ENCODE data around the gene AUP1. TPM values are rescaled to one million over a fixed set of nuclear protein-coding genes. Genes with fewer than 3 reads are reported as not detected.

AUP1 gene, protein sequence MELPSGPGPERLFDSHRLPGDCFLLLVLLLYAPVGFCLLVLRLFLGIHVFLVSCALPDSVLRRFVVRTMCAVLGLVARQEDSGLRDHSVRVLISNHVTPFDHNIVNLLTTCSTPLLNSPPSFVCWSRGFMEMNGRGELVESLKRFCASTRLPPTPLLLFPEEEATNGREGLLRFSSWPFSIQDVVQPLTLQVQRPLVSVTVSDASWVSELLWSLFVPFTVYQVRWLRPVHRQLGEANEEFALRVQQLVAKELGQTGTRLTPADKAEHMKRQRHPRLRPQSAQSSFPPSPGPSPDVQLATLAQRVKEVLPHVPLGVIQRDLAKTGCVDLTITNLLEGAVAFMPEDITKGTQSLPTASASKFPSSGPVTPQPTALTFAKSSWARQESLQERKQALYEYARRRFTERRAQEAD
- 100 to 1,000 TPM; 156 to 195 TPM for total RNA-seq

DNA sequence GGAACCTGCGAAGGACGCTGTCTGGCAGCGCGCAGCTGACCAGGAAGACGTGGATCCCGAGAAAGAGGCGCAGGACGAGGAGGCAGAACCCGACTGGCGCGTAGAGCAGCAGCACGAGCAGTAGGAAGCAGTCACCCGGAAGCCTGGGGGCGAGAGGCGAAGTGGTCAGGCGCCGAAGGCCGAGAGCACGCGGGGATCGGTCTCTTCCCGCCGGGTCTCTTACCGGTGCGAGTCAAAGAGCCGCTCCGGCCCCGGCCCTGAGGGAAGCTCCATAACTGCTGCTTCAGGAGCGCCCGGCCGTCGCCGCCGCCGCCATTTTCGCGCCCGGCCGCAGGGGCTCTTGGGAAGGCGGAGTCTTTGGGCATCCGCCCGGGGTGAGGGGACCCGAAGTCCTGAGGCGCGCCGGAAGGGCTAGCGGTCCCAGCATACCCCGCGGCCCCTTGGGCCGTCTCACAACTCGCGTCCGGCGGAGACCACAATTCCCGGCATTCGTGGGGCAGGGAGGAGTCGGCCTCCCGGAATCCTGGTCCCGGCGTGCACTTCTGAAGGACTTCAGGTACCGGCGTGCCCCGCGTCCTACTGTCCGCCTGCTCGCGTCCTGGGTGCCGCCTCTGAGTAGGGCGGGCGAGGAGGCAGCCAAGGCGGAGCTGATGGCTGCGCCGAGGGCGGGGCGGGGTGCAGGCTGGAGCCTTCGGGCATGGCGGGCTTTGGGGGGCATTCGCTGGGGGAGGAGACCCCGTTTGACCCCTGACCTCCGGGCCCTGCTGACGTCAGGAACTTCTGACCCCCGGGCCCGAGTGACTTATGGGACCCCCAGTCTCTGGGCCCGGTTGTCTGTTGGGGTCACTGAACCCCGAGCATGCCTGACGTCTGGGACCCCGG lies at the start of gene AUP1, which contains the start of gene HTRA2:
AUP1 (minus strand) TSS at position 350 of the 882 bp plus-strand sequence; CDS start at position 273, 77 bp downstream.
HTRA2 (plus strand) TSS at position 577 of the 882 bp plus-strand sequence; CDS start at position 651, 74 bp downstream.

DNA sequence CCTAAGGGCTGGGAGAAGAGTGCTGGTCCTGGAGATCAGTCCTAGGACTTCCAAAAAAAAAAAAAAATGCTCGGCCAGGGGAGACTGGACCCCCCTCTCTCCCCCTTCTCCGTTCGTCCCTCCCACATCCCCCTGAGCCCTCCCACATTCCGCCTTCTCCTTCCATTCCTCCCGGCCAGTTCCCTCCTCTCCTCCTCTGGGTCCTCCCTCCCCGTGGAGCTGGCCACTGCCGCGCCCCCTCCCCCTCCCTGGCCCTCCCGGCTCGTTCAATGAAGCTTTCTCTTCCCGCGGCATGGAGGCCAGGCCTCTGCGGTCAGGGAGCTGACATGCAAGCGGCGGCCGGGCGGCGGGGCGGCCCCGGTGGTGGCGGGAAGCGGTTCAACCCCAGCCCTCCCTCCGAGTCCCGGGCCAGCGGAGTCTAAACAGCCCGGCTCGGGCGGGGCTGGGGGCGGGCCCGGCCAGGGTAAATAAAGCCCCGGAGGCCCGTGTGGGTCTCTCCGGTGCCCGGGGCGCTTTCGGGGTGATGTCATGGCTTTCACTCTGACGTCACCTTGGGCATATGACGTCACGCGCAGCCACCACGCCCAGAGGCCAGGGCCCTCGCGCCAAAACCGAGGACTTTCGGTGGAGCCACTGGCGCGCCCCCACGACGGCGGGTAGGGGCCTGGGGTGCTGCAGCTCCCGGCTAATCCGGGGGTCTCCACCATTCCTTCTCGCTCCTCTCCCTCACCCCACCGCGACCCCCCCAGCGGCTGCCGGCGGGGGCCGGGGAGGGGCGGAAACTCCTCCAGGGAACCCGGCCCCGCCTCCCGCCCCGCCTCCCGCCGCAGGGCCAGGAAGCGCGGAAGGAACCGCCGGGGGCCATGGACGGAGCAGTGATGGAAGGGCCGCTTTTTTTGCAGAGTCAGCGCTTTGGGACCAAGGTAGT lies 24.6 kb upstream of the AUP1 start, which contains the start of the genes DOK1 and LOXL3:
DOK1 (plus strand) TSS at position 829 of the 928 bp plus-strand sequence; CDS start at position 864, 35 bp downstream.
LOXL3 (minus strand) TSS at position 51 of the 928 bp plus-strand sequence. CDS start 1,308 bp downstream, outside the sequence.

DNA sequence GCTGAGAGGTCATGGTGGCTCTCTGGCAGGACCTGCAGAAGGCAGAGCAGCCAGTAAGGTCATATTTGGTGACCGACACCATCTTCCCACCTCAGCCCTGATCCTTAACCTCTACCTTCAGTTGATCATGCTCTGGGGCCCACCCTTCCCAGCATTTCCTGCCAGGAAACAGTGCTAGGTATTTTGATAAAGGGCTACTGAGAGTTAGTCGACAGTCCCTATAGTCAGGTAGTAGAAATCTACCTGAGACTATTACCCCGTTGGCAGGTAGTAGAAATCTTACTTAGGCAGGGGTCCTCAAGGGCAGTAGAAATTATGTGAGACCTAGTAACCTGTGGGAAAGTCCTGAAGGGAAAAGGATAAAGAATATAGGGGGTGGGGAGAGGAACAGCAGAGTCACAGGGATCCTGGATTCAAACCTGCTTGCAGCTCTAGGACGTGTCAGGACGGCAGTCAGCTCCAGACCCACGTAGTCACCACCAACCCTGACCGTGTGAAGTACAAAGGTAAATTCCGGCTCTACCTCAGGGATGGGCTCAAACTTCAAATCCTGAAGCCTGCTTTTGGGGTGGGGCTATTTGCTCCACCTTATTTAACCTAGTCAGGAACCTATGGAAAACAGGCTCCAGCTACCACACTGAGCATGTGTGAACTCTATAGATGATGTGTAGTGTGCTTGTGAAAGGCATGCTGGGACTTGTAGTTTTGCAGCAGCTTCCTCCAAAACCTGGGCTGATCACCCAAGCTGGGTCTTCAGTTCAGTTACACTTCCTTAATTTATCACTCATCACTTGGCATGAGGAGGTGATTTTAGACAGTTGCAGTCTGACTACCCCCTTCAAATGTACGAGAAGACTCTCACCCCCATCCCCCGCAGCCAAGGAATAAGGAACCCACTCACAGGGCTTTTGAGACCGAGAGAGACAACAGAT lies 3.5 kb downstream of the AUP1 start, which contains the start of gene DQX1:
DQX1 (minus strand) TSS at position 515 of the 932 bp plus-strand sequence; CDS start at position 13, 502 bp downstream.

DNA sequence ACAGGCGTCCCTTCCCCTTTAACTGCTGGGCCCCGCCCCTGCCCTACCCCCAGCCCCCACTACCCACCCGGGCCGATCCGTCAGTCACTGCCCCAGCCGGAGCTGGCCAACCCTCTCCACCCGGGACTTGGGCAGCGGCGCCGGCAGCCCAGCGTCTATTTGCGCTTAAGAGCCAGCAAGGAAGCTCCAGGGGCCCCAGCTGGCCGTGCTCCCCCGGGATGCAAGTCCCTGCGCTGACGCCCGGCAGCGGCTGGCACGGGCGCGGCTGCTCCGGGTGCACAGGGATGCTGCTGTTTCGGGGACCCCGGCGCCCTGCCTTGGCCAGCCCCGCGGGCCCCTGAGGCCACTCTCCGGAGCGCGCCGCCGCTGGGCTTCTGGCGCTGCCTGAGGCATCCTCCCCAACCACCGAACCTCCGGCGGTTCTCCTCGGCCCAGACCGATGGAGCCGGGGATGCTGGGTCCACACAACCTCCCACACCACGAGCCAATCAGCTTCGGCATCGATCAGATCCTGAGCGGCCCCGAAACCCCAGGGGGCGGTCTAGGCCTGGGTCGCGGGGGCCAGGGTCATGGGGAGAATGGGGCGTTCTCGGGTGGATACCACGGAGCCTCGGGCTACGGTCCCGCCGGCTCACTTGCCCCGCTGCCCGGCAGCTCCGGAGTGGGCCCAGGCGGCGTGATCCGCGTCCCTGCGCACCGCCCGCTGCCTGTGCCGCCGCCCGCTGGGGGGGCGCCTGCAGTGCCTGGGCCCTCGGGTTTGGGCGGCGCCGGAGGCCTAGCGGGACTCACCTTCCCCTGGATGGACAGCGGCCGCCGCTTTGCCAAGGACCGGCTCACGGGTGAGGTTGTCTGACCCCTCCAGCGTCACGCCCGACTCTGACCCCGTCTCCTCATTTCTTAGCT lies 14.9 kb downstream of the AUP1 start, which contains the start of gene TLX2:
TLX2 (plus strand) TSS at position 83 of the 903 bp plus-strand sequence; CDS start at position 440, 357 bp downstream.

DNA sequence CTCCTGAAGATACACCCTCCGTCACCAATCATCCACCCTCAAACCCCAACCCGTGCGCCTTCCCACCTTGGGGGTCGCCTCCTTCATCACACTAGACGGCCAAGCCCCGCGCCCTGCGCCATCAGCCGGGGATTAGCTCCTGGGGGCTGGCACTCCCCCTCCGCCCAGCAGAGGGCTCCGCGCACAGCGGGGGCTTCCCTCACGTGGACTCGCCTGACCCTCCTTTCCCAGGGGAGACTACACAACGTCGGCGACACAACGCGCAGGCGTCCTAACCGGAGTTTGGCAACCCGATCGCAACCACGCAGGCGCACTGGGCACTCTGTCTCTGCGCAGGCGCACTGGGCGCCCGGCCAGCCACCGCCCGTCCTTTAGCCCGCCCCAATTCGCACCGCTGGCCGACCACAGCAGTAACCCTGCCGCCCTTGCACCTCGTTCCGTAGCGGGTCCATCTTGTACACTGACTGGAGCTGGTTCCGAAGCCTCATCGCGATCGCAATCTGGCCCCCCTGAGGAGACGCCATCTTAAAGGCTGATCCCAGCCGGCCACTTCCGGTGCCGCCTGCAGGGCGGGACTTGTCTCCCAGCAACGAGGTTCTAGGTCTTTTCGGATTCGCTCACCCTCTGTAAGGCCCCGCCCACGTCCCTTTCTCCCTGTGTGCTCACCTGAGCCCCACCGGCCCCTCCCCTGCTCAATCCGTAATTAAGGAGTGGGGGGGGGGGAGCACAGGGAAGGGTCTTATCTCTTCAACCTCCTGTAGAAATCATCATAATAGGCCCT lies 22.2 kb downstream of the AUP1 start, which contains the start of gene PCGF1:
PCGF1 (minus strand) TSS at position 551 of the 781 bp plus-strand sequence; CDS start at position 524, 27 bp downstream.

DNA sequence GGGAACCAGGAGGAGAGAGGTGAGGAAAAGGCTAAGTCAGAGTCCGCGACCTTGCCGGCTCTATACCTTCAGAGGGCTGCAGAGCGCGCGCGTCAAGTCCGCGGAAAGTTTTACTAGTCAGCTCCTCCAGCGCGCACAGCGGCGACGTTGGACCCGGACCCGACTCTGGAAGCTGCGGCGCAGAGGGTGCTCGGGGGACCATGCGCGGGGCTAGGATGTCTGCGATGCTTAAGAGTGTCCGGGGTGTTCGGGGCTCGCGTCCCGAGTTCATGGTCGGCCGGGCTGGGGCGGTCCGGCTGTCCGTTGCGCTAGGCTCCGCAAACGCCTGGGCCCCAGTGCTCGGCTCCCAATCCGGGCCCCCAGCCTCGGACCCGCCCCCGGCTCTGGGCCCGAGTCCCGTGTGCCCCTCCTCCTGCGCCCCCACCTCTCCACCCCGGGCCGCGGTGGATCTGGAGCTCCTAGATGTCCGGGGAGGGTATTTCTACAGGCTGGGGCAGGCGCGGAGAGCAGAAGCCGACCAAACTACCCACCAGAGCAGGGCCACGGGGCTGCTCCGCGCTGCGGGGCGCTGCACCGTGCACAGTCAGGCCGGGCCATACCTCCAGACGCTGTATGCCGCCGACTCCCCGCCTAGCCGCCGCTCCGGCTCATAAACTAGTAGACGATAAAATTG lies 30.1 kb downstream of the AUP1 start, which contains the start of gene LBX2:
LBX2 (minus strand) TSS at position 337 of the 673 bp plus-strand sequence; CDS start at position 271, 66 bp downstream.

DNA sequence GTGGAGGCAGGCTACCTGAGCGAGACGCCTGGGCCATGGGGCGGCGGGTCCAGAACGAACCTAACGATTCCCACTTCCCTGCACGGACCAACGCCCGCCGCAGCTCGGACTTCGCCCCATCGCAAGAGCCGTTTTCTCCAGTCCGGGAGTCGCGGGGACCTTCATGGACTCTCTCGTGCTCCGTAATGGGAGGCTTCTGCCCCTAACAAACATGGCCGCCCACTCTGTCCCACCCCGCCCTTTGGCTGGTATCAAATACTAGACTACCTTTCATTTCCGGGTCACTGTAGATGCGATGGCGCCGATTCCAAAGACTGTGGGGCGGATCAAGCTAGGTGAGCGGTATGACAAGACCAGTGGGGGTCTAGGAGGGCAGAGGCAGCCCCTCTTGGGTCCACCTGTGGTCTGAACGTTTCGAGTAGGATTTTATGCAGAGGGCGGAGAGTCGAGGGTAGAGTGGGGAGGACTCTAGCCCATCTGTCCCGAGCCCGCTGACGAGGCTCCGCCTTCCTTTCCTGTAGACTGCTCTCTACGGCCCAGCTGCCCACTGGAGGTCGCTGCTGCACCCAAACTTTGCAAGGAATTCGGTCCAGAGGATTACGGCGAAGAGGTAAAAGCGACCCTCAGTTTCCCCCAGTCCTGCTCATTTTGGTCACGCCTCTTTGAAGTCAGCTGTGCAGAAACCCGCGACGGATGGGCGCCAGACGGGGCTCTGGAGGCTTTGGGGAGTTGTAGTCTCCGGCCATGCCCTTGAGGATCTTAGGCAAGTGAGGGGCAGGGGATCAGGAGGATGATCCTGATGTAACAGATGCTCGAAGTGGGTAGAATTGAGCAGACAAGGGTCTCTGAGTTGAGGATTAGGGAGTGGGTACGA lies 46.5 kb downstream of the AUP1 start, which contains the start of the genes CCDC142 and TTC31:
CCDC142 (minus strand) TSS at position 198 of the 874 bp plus-strand sequence; CDS start at position 37, 161 bp downstream.
TTC31 (plus strand) TSS at position 281 of the 874 bp plus-strand sequence; CDS start at position 296, 15 bp downstream.

Other genes with a start within 250 kb of the AUP1 start
- 1 to 10 TPM in 1 of 2 donors, under 1 TPM in 1; 1.00 to 1.4 TPM for gene SLC4A5, start 186.3 kb downstream of the AUP1 start, total RNA-seq
- gene DCTN1, start 149.4 kb downstream of the AUP1 start, total RNA-seq, result 10 to 100 TPM; 88.9 to 90.5 TPM
- gene C2orf81, start 108.1 kb downstream of the AUP1 start, total RNA-seq, result 1 to 10 TPM in 1 of 2 donors, under 1 TPM in 1; 1.00 to 1.7 TPM
- 10 to 100 TPM; 33.0 to 40.0 TPM for gene WDR54, start 108.0 kb downstream of the AUP1 start, total RNA-seq
- gene RTKN, start 87.8 kb downstream of the AUP1 start, total RNA-seq, result 10 to 100 TPM; 40.3 to 41.6 TPM
- gene INO80B, start 74.6 kb downstream of the AUP1 start, total RNA-seq, result 1 to 10 TPM; 6.5 to 8.3 TPM
- 10 to 100 TPM; 23.6 to 31.3 TPM for gene WBP1, start 71.3 kb downstream of the AUP1 start, total RNA-seq
- gene MOGS, start 64.3 kb downstream of the AUP1 start, total RNA-seq, result 10 to 100 TPM; 39.9 to 42.6 TPM
- gene MRPL53, start 57.0 kb downstream of the AUP1 start, total RNA-seq, result 10 to 100 TPM; 22.0 to 22.7 TPM
- 10 to 100 TPM; 22.6 to 24.1 TPM for gene CCDC142, start 46.7 kb downstream of the AUP1 start, total RNA-seq
- gene TTC31, start 46.6 kb downstream of the AUP1 start, total RNA-seq, result 10 to 100 TPM; 14.1 to 16.7 TPM
- 1 to 10 TPM; 2.0 to 4.1 TPM for gene LBX2, start 30.1 kb downstream of the AUP1 start, total RNA-seq
- 10 to 100 TPM; 16.9 to 23.6 TPM for gene PCGF1, start 22.0 kb downstream of the AUP1 start, total RNA-seq
- gene TLX2, start 15.3 kb downstream of the AUP1 start, total RNA-seq, result not detected
- gene DQX1, start 3.5 kb downstream of the AUP1 start, total RNA-seq, result under 1 TPM in 1 of 2 donors, not detected in 1; 0.33 TPM
- 10 to 100 TPM; 33.7 to 39.0 TPM for gene HTRA2, start 227 bp upstream of the AUP1 start, total RNA-seq
- 1 to 10 TPM; 5.2 to 6.3 TPM for gene LOXL3, start 24.2 kb upstream of the AUP1 start, total RNA-seq
- 1 to 10 TPM; 2.8 to 3.3 TPM for gene DOK1, start 25.0 kb upstream of the AUP1 start, total RNA-seq
- gene M1AP, start 118.6 kb upstream of the AUP1 start, total RNA-seq, result not detected
- gene SEMA4F, start 124.5 kb upstream of the AUP1 start, total RNA-seq, result 1 to 10 TPM; 4.0 to 5.9 TPM